ENCODE measurements around the gene CALY. TPM values are rescaled to one million over a fixed set of nuclear protein-coding genes. Genes with fewer than 3 reads are reported as not detected.
A peak's percentile ranks its signal among the peaks of the same experiment; 100 is the strongest.

CALY gene
- total RNA-seq, 1 experiment from 2014 or later: not detected

DNA sequence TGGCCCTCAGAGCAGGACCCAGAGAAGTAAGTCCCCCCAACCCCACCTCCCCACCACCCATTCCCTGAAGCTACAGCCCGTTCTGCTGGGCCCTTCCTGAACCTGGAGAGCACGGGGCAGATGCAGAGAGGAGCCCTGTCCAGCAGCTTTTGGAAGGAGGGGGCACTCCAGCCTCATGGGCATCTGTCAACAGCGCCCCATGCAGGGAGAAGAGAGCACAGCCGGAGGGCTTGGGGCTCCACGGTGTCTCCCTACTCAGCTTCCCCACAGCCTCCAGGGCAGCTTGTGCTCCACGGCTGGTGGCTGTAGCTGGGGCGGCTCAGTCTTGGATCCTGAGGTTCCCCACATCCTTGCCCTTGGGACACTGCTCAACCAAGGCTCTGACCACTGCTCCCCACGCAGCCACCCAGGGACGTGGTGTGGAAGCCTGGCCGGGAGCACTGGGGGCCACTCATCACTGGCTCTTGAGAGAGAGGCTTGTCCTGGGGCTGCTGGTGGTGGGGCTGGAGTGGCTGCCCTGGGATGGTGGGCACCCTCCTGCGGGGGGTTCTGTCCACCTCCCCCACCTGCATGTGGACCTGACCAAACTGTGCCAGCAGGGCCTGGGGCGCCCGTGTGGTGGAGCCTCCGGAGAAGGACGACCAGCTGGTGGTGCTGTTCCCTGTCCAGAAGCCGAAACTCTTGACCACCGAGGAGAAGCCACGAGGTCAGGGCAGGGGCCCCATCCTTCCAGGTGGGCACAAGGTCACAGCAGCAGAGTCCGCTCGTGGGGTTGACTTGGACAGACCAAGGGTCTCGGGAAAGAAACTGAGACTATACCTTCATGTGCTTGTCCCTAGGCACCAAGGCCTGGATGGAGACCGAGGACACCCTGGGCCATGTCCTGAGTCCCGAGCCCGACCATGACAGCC, 15.0 kb upstream of the CALY start:
- no peak for DNase-seq (ENCODE audit: low spot score)

DNA sequence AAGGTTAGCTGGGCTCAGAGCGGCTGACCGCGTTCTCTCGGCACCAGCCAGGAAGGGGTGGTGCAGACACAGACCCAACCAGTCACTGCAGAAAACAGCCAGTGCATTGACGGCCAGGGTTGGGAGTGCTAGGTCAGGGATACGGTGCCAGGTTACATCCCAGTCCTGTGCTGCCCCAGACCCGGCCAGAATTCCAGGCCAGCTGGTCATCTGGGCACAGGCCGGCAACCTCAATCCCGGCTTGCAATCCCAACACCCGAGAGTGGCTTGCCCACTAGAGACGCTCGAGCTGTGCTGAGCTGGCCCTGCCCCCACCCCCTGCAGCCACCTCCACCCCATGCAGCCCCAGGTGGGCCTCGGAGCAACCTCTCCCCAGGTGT, 14.2 kb upstream of the CALY start:
- peak; percentile 37 for DNase-seq (ENCODE audit: low spot score)

DNA sequence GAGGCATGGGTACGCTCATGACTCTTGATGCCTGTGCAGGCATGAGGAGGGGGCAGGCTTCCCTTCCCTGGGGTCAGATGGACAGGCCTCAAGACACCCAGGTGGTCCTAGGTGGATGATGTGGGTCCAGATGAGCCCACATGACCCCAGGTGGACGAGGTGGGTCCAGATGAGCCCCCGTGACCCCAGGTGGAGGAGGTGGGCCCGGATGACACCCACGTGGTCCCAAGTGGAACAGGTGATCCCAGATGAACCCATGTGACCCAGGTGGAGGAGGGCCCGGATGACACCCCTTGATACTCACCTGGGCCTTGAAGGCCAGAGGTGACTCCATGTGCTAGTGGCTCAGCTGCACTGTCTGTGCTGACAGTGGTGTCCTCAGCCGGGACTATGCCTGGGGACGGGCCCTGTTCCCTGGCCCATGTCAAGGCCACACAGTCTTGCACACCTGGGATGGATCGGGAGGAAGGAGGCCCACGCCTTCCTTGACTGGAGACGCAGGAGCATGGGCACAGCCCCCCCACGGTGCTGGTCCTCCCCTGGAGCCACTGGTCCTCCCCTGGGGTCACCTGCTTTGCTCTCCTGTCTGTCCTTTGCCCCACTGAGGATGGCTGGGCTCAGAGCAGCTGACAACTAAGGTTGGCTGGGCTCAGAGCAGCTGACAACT, 13.7 kb upstream of the CALY start:
- DNase-seq (ENCODE audit: low spot score): no peak

- DNase-seq (ENCODE audit: low spot score): no peak
Observed at GRCh38 chr10:133349577-133350011, 12.9 kb upstream of the CALY start.

GRCh38 chr10:133349160-133349568, 12.5 kb upstream of the CALY start:
- no peak for DNase-seq (ENCODE audit: low spot score)

DNA sequence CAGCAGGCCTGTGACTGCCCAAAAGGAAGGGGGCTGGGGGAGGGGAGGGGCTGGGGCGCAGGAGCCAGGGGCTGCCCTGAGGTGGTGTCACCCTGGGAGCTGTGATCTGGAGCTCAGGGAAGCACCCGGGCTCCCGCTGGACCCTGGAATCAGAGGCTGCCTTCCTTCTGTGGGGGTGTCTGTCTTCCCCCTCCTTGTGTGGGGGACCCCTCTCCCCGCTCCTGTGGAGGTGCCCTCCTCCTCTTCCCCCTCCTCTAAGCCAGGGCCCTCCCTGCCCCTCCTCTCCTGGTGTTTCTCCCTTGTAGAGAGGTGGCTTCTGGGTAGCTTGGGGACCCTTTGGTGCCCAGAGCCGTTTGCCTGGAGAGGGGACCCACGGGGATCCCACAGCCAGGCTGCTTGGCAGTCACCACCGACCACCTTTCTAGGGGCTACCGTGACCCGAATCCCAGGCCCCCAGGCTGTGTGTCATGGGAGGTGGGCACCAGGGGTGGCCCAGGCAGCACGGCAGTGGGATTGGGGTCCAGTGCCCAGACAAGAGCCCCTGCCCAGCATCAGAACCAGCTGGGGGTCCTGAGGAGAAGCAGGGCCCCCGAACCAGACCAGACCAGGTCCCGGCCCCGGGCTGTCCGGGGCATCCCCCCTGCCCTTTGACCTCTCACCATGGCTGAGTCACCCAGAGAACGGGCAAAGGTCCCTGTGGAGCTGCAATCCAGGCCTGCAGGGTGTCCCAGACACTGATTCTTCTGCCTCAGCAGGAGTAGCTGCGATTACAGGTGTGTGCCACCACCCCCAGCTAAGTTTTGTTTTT, 11.2 kb upstream of the CALY start:
- peak; percentile 30 for DNase-seq (ENCODE audit: low spot score)

DNA sequence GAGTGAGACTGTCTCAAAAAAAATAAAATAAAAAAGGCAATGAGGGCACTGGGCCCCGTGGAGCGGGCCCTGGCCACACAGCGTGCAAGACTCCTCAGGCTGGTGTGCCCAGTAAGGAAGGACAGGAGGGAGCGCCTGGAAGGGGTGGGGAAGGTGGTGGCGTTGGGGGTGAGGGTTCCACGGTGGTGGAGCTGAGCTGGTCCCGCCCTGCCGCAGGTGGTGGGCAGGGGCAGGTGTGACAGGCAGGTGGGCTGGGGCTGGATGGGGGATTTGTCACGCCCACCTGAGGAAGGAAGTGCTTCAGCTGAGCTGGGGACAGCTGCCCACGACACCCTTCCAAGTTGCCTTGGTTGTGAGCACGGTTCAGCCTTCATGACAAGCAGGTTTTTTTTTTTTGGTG, 9.7 kb upstream of the CALY start:
- no peak for DNase-seq (ENCODE audit: low spot score)

DNA sequence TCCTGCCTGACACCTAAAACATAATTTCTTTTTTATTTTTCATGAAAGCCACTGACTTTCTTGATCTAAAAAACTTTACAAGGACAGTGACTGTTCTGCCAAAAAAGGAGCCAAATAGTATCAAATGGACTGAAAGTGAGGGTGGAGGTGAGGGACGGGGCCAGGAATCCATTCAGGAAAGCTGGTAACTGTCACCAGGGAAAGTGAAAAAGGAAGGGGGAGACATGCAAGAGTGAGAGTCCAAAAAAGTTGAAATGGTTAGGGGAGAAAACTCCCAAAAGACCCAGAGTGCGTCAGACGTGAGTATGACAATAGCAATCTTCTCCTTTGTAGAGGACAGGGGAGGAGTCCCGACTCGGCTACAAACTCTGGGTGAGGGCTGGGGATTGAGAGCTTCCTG, 7.5 kb upstream of the CALY start:
- DNase-seq (ENCODE audit: low spot score): no peak

- no peak for DNase-seq (ENCODE audit: low spot score)
Observed at GRCh38 chr10:133343558-133343957, 6.9 kb upstream of the CALY start.

DNA sequence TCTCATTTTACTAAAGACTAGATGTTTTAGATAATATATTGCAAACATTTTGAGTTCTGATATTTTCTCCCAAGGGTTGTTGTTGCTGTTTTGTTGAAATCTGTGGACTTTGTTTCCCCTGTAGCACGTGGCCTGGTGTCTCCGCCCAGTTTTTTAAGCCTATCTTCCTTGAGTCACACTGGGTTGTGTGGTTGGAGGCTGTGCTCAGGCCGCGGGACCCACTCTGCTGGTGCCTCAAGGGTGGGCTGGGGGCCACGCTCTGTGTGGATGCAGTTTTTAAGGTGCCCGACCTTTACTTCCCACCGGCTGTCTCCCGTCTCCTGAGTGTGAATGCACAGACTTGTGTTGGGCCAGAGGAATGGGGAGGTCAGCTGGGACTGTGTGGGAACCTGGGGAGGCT, 6.2 kb upstream of the CALY start:
- DNase-seq (ENCODE audit: low spot score): no peak

- DNase-seq (ENCODE audit: low spot score): no peak
Observed at GRCh38 chr10:133341983-133342382, 5.3 kb upstream of the CALY start.

- DNase-seq (ENCODE audit: low spot score): no peak
Observed at GRCh38 chr10:133339708-133340380, 3.1 kb upstream of the CALY start.

DNA sequence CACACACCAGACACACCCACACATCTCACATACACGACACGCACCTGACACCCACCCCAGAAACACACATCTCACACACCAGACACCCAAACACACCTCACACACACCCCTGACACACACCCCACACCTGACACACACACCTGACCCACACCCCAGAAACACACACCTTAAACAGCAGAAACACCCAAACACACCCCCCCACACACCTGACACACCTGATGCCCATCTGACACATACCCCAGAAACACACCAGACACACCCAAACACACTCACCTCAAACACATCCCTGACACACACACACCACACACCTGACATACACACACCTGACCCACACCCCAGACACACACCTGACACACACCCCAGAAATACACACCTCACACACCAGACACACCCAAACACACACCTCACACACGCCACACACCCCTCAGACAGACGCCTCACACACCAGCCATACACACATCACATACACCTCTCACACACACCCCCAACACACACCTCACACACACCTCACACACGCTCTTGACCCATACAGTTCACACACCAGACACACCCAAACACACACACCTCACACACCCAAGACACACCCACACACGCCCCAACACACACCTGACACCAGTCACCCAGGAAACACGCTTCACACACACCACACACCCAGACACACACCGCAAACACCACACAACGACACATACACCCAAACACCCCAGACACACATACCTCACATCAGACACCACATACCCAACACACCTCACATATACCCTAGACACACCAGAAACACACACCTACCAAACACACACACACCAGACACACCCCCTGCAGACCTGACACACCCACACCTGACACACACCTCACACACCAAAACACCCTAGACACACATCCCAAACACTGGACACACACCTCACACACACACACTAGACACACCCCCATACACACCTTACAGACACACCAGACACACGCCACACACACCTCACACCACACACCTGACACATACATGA, 1.7 kb upstream of the CALY start:
- DNase-seq (ENCODE audit: low spot score): no peak

- DNase-seq (ENCODE audit: low spot score): no peak
Observed at GRCh38 chr10:133337370-133337725, 652 bp upstream of the CALY start.

DNA sequence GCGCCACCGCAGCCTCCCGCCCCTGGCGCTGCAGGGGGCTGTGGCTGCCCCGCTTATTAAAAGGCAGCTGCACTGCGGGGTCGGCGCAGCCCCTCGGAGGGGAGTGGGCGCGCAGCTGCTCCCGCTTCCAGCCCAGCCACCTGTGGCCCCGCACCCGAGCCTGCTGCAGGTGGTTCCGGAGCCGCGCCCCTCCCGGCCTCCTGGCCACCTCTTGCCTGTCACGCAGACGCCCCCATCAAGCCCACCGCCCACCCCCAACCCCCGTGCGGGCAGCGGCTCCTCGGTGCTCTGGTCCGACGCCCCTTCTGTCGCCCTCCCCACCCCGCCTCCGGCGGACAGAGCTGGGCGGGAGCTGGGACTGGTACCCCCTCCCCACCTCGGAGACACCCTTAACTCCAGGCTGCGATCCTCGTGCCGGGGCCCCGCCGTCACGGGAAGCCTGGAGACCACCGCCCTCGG, 549 bp downstream of the CALY start:
- DNase-seq (ENCODE audit: low spot score): no peak

GRCh38 chr10:133335246-133336117, 1.2 kb downstream of the CALY start:
- no peak for DNase-seq (ENCODE audit: low spot score)

DNA sequence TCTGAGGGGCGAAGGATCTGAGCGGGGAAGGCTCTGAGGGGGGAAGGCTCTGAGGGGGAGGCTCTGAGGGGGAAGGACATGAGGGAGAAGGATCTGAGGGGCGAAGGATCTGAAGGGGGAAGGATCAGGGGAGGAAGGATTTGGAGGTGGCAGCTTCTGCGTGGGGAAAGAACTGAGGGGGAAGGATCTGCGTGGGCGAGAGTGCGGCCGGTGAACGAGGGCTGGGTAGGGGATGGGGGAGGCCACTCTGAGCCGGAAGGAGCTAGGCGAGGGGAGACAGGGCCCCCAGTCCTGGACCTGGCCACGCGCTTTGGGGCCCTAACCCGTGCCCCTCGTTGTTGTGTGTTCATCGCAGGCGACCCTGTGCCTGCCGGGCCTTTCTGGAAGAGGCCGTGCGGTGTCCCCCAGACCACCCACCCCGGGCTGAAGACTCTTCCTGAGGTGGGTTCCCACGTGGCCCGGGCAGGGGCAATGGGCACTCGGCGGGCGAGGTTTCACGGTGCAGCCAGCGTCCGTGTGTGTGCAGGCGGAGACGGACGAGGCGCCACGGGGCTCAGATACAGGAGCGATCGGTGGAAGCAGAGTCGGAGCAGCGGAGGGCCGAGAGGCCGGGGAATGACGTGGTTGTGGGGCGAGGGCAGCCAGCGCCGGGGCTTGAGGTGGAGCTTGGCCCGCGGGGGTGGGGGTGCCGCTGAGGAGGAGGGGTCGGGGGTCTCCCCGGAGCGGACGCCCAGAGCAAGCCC, 2.0 kb downstream of the CALY start:
- DNase-seq (ENCODE audit: low spot score): no peak

GRCh38 chr10:133332936-133333699, 3.6 kb downstream of the CALY start:
- DNase-seq (ENCODE audit: low spot score): no peak
